NCI-H345 treated with DMSO at 0.1 percent for 48 hours (cell line): Measurements from ENCODE around the gene BMERB1.
"Not testable (repeated sequence)": the region's sequence is repeated elsewhere in the genome, so short reads cannot be mapped to it uniquely, and the experiment has no call there.

Source experiments
- DNase-seq: peaks from one replicate; lab custom pipeline; 2025; ENCODE audit not compliant: unreplicated experiment; lab: John Stamatoyannopoulos, UW

The BMERB1 gene

DNA sequence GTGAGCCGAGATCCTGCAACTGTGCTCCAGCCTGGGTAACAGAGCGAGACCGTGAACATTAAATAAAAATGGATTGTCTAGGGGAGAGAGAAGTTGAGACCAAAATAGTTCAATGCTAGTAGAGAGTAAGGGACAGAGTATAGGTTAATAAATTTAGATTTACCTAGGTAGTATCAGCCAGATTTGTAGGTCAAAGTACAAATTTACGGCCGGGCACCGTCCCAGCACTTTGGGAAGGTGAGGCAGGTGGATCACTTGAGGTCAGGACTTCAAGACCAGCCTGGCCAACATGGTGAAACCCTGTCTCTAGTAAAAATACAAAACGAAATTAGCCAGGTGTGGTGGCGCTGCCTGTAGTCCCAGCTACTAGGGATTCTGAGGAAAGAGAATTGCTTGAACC lies 12.2 kb upstream of the BMERB1 start:
- DNase-seq, result no peak

DNA sequence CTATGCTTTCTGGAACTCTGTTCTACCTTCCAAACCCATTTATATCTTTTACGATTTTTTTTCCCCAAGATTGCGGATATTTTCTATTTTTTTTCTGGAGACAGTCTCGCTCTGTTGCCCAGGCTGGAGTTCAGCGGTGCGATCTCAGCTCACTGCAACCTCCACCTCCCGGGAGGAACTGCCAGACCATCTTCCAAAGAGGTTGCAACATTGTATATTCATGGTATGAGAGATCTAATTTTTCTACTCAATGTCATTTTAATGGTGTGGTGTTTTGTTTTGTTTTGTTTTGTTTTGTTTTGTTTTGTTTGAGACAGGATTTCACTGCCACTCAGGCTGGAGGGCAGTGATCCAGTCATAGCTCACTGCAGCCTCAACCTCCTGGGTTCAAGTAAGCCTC lies 8.5 kb upstream of the BMERB1 start:
- DNase-seq, result no peak

DNA sequence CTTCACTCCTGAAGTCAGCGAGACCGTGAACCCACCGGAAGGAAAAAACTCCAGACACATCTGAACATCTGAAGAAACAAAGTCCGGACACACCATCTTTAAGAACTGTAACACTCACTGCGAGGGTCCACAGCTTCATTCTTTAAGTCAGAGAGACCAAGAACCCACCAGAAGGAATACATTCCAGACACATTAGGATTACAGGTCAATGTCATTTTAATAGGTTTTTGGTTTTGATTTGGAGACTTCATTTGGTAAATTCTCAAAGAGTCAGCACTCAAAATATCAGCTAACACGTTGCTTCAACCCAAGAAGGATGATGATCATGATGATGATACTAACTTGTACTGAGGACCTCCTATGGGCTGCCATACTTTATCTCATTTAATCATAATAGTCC lies 7.6 kb upstream of the BMERB1 start:
- DNase-seq, result no peak

DNA sequence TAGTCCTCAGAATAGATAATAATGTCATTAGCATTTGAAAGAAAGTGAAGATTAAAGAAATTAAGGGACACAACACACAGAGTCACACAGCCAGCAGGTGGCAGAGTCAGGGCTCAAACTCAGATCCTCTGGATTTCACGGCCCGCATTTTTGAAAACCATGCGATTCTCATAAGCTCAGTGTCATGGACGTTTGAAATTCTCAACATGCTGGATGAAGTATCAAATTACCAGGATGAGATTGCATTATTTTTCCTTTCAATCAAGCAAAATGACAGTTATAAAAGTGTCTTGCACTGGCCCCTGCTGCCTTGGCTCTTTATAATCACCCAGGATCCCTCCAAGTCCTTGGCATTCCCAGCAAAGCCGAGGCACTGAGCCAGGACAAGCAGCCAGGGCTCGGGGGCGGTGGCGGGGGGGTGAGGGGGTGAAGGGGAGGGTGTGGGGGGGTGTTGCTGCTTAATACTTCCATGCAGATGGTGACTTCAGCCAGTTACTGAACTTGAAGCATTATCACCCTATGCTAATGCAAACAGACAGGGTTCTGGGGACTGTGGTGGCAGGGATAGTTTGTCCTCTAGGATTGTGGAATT lies 6.6 kb upstream of the BMERB1 start:
- no peak for DNase-seq

DNA sequence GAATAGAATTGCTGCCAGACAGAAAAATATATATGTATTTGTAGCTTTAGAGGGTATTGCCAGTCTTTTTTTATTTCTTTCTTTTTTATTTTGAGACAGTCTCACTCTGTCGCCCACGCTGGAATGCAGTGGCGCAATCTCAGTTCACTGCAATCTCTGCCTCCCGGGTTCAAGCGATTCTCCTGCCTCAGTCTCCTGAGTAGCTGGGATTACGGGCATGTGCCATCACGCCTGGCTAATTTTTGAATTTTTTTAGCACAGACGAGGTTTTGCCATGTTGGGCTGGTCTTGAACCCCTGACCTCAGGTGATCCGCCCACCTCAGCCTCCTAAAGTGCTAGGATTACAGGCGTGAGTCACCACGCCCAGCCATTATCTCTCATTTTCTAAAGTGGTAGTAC lies 3.5 kb upstream of the BMERB1 start:
- not testable (repeated sequence) for DNase-seq

DNA sequence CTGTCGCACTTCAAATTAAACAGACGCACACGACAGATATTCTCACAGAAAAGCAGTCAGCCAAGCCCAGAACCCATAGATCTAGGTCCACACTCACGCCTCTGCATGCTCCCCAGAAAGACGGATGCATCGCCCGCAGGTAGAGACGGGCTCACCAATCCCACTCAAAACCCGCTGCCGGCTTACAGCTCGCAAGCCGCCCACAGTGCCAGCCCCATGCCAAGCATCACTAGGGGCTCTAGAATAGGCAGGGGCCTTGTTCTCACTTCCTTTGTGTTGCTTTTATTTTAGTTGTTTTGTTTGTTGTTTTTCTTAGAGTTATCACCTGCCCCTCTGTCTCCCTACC lies 336 bp upstream of the BMERB1 start:
- DNase-seq, result no peak

DNA sequence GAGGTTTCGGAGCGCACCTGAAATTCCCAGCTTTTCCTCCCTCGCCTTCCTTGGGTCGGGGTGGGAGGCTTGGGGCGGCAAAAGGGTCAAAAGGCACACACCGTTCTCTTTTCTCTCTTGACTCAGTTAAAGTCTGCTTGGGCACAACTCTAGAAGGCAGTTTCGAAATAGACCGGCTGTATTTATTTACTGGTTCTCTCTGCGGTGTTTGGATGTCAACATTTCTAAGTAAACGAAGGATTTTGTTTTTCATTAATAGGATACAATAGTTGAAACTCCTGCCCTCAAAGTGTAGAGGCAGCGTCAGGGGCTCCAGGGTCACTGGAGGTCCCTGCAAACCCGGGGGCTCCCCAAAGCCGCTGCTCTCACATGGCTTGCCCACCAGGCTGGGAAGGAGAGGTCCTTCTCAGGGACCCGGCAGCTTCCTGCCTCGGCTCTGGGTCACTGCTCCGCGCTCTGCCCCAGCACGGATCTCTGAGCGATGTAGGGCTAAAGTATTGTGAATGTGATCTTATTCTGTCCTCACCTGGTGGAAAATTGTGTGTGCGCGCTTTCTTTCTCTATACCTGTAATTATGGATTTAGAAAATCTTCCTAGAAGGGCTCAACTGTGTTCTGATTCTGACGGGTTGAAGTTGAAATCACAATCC lies 952 bp downstream of the BMERB1 start:
- DNase-seq, result no peak

DNA sequence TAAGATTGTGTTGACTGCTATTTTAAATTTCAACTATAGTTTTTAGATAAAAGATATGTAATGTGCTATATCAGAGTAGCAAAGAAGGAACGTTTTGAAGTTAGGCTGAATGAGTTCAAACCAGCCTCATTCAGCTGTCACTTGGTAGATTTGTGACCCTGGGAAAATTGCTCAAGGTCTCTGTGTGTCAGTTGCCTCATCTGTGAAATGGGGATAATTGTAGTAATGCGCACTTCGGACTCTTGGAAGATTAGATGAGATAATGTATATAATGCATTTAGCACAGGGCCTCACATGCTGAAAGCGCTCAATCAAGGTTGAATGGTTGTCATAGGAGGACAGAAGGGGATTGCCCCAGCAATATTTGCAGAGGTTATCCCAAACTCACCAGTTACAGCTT lies 4.7 kb downstream of the BMERB1 start:
- no peak for DNase-seq

DNA sequence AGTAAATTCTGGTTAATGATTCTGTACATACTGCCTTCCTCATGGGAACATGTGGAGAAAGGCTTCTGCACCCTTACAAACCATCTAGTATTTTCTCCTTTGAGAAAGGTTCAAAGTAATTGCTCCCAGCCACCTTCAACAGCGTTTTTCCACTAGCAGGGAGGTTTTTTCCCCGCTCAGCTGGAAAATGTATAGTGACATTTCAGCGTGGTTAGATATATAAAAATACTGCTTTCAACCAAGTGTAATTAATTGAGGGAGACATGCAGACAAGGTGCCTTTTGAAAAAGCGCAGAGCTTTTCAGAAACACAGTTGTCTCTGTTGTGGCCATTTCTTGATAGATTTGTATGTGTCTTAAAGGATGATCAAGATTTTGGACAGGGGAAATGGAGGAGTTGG lies 5.1 kb downstream of the BMERB1 start:
- no peak for DNase-seq

DNA sequence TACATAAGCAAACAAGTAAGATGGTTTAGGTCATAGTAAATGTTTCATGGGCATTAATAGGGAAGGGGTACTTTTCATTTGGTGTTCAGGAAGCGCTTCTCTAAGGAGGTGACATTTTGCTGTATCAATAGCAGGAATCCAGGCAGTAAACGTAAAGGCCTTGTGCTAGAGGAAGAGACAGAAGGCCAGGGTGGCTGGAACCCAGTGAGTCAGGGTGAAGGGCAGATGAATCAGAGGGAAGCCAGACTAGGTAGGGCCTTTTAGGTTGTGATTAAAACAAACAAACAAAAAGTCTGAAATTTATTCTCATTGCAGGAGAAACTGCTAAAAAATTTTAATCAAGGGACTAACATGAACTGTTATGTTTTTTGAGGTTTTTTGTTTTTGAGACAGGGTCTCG lies 6.5 kb downstream of the BMERB1 start:
- DNase-seq, result no peak

DNA sequence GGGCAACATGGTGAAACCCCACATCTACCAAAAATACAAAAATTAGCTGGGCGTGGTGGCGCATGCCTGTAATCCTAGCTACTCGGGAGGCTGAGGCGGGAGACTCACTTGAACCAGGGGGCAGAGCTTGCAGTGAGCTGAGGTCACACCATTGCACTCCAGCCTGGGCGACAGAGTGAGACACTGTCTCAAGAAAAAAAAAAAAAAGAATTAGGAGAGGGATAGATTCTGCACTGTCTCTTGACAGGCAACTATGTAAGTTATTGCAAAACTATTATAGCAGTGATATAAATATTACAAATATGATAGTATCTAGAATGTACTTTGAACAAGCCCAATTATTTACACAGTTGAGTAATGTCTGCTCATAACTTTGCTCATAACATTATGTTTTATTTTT lies 7.8 kb downstream of the BMERB1 start:
- DNase-seq, result not testable (repeated sequence)

DNA sequence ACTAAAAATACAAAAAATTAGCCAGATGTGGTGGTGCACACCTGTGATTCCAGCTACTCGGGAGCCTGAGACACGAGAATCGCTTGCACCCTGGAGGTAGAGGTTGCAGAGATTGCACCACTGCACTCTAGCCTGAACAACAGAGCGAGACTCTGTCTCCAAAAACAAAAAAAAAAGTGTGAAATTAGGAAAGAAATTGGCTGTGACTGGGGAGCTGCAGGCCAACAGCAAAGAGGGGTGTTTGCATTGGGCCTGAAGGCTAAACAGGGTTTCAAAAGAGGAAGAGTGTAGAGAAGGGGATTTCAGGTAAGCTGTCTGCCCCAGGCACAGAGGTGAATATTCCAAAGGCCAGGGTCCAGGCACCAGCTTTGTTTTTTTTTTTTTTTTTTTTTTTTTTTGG lies 9.4 kb downstream of the BMERB1 start:
- no peak for DNase-seq

DNA sequence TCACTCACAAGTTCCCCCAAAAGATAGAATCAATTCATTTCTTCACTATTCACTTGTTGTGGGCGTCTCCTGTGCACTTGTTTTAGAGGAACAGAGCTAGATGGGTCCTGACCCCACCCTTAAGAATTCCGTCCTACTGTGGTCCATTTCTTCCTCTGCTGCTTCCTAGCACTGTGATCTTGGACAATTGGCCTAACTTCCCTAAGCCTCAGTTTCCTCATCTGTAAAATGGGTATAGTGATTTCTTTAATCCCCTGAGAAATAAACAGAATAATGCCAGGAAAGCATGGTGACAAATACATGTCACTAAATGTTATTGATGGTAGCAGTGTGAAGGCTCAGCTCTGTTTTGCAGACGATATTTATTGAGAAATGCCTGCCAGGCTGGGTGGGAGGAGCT lies 9.9 kb downstream of the BMERB1 start:
- no peak for DNase-seq

DNA sequence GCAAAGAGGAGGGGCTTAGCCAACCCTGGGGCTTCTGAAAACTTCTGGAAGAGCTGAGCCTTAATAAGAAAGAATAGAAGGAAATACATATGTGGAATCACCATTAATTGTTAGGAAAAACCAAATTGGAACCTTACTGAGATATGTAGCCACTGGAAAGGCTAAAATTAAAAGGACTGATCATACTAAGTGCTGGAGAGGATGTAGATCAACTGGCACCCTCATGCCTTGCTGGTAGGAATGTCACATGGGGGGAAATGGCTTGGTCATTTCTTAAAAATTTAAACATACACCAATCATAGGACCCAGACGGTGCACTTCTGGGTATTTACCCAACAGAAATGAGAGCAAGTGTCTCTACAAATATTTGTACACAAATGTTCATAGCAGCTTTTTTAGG lies 11.1 kb downstream of the BMERB1 start:
- DNase-seq, result no peak

DNA sequence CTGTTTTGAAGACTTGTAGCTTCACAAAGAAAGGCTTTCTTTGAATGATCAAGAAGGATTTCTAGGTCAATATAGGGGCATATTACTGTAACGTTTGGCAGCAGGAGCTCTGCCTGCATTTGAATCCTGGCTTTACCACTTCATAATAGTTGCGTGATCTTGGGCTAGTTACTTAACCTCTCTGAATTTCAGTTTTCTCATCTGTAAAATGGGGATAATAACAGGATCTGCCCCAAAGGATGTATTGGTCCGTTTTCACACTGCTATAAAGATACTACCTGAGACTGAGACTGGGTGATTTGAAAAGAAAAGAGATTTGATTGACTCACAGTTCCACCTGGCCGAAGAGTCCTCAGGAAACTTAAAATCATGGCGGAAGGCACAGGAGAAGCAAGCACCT lies 12.5 kb downstream of the BMERB1 start:
- DNase-seq, result no peak

DNA sequence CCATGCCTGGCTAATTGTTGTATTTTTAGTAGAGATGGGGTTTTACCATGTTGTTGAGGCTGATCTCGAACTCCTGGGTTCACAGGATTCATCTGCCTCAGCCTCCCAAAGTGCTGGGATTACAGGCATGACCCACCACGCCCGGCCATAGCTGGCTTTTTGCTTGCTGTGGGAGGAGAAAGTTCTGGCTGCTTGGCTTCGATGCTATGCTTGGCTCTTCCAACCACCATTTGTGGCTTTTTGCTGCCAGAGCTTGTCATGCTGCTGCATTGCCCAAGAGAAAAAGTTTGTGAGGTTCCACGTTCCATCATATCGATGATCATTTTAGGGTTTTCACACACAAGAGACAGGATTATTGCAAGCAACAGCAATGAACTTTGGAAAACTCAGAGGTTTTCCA lies 16.2 kb downstream of the BMERB1 start:
- DNase-seq, result no peak

DNA sequence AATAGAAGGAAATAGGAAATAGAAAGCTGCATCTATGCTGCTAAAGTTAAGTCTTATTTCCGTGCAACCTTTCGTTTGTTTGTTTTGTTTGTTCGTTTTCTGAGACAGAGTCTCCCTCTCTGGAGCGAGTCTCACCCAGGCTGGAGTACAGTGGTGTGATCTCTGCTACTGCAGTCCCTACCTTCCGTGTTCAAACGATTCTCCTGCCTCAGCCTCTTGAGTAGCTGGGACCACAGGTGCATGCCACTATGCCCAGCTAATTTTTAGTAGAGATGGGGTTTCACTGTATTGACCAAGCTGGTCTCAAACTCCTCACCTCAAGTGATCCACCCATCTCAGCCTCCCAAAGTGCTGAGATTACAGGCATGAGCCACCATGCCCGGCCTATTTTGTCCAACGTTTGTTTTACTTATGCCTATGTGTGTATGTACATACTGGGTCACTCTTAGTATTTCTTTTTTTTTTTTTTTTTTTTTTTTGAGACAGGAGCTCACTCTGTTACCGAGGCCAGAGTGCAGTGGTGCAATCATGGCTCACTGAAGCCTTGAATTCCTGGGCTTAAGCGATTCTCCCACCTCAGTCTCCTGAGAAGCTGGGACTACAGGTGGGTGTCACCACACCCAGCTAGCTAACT lies 16.8 kb downstream of the BMERB1 start:
- DNase-seq, result no peak

DNA sequence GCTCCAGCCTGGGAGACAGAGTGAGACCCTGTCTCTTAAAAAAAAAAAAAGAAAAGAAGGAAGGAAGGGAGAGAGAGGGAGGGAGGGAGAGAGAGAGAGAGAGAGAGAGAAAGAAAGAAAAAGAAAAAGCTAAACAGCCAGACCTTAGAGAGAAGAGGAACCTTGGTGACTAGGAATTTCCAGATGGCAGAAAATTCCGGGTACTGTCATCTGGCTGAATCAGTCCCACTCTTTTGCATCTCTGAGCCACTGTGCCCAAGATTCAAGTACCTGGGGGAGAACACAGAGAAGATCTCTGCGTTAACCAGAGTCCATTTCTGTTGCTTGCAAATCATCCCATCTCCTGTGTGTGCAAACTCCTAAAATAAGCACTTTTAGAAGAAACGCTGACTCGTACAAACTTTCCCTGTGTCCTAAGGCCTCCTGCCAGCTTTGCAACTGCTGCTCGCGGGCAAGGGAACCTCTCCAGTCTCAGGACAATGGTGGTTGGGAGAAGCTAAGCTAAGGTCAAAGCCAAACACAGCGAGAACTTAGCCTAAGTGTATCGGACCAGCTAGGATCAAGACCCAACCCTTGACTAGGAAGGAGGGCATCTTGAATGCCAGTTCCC lies 18.0 kb downstream of the BMERB1 start:
- DNase-seq, result no peak

DNA sequence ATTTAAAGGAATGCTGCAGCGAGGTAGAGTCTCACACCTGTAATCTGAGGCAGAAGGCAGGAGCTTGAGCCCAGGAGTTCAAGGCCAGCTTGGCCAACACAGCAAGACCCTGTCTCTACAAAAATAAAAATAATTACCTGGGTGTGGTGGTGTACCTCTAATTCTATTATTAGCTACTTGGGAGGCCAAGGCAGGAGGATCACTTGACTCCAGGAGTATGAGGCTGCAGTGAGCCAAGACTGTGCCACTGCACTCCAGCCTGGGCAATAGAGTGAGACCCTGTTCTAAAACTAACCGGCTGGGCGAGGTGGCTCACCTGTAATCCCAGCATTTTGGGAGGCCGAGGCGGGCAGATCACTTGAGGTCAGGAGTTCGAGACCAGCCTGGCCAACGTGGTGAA lies 18.9 kb downstream of the BMERB1 start:
- DNase-seq, result not testable (repeated sequence)

DNA sequence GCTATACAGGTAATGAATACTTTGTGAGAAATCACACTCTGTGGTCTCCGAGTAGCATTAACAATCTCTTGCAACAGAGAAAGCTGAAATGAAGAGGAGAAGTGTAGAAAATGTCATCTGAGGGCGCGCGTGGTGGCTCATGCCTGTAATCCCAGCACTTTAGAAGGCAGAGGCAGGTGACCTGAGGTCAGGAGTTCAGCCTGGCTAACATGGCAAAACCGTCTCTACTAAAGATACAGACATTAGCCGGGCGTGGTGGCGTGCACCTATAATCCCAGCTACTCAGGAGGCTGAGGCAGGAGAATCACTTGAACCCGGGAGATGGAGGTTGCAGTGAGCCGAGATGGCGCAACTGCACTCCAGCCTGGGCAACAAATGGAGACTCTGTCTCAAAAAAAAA lies 20.5 kb downstream of the BMERB1 start:
- not testable (repeated sequence) for DNase-seq

DNA sequence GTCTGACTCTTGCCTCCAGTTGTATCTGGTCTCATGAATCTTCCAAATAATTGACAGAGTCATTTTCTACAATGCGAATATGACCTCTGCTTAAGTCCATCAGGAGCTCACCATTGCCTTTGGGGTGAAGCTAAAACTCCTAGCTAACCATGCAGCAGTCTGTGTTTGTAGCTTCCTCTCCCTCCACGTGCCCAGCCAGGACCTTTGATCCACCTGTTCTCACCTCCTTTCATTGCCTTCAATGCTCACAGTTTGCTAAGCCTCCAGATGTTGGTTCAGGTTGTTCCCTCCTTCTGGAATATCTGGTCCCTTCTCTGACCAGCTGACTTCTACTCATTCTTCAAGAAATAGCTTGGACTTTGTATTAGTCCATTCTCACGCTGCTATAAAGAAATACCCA lies 23.0 kb downstream of the BMERB1 start:
- DNase-seq, result no peak

DNA sequence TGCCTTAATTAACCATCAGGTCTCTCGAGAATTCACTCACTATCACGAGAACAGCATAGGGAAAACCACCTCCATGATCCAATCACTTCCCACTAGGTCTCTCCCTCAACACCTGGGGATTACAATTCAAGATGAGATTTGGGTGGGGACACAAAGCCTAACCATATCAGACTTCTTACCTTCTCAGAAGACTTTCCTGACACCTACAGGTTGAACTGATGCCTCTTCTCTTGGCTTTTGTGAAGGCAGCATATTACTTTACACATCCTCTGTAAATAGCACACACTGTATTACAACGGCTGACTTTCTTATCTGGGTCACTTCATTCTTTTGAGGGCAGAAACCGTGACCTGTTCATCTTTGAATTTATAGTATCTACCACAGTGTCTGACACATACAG lies 23.6 kb downstream of the BMERB1 start:
- no peak for DNase-seq

DNA sequence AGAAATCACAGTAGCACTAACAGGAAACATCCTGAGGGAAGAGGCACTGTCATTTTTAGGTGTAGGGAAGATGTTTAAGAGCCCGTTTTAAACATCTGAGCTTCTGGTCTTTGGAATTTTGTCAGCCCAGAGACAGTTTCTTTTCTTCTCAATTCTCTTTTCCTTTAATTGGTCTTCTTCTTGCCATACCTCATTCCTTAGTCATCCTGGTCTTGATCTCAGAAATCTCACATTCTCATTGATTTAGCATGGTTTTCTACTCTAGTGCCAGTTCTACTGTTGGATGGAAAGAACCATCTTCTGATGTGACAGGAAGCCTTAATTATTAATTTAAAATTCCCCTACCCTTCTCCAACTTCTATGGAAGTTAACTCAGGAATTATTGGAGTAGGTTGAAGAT lies 25.4 kb downstream of the BMERB1 start:
- DNase-seq, result no peak
